ENCODE data around the gene MAP3K15. TPM values are rescaled to one million over a fixed set of nuclear protein-coding genes. Genes with fewer than 3 reads are reported as not detected.
"Not testable (repeated sequence)": the region's sequence is repeated elsewhere in the genome, so short reads cannot be mapped to it uniquely, and the experiment has no call there.

The MAP3K15 gene
- total and polyA plus RNA-seq, 2 donors: 0.10 to 0.26 TPM

GRCh38 chrX:19512359-19512758 lies 2.9 kb downstream of the MAP3K15 start:
- H3K27ac ChIP-seq (ENCODE audit: low read depth): no peak overlapping the region
- WGBS: 89% methylated on average over 8 of the region's 8 CpGs
- no peak for DNase-seq (ENCODE audit: extremely low spot score)
- H3K4me1 ChIP-seq (ENCODE audit: insufficient read depth): no peaks in the 10 kb centered on the region
- H3K4me3 ChIP-seq (ENCODE audit: low read depth, low read length): no peak overlapping the region
- no peaks in the 10 kb centered on the region for H3K36me3 ChIP-seq (ENCODE audit: insufficient read depth)

GRCh38 chrX:19511796-19512195 lies 3.5 kb downstream of the MAP3K15 start:
- H3K27ac ChIP-seq (ENCODE audit: low read depth); DNase-seq (ENCODE audit: extremely low spot score); H3K4me3 ChIP-seq (ENCODE audit: low read depth, low read length); H3K4me1 ChIP-seq (ENCODE audit: insufficient read depth); H3K36me3 ChIP-seq (ENCODE audit: insufficient read depth): not testable (repeated sequence)

- Histone ChIP-seq H3K36me3 (ENCODE audit: insufficient read depth) (no peaks in the 10 kb centered on the region), H3K4me1 (ENCODE audit: insufficient read depth) (no peaks in the 10 kb centered on the region), H3K27ac (ENCODE audit: low read depth) (no peak overlapping the region), H3K4me3 (ENCODE audit: low read depth, low read length) (no peak overlapping the region)
- DNase-seq (ENCODE audit: extremely low spot score): no peak
- WGBS: 66% methylated on average over 7 of the region's 7 CpGs
Measured at GRCh38 chrX:19496711-19497110, 18.6 kb downstream of the MAP3K15 start.

GRCh38 chrX:19487520-19488200 lies 27.6 kb downstream of the MAP3K15 start:
- Histone ChIP-seq H3K27ac (ENCODE audit: low read depth) (no peak overlapping the region), H3K36me3 (ENCODE audit: insufficient read depth) (no peaks in the 10 kb centered on the region), H3K4me1 (ENCODE audit: insufficient read depth) (no peaks in the 10 kb centered on the region), H3K4me3 (ENCODE audit: low read depth, low read length) (no peak overlapping the region)
- WGBS: 49% methylated on average over 3 of the region's 3 CpGs
- no peak for DNase-seq (ENCODE audit: extremely low spot score)

GRCh38 chrX:19479458-19479857 lies 35.9 kb downstream of the MAP3K15 start:
- no peaks in the 10 kb centered on the region for H3K36me3 ChIP-seq (ENCODE audit: insufficient read depth)
- WGBS: 98% methylated on average over 1 of the region's 1 CpG
- DNase-seq (ENCODE audit: extremely low spot score): no peak
- H3K4me1 ChIP-seq (ENCODE audit: insufficient read depth): no peaks in the 10 kb centered on the region
- H3K4me3 ChIP-seq (ENCODE audit: low read depth, low read length): no peak overlapping the region
- no peak overlapping the region for H3K27ac ChIP-seq (ENCODE audit: low read depth)

GRCh38 chrX:19468383-19468782 lies 46.9 kb downstream of the MAP3K15 start:
- not testable (repeated sequence) for H3K4me1 ChIP-seq (ENCODE audit: insufficient read depth); H3K27ac ChIP-seq (ENCODE audit: low read depth); H3K4me3 ChIP-seq (ENCODE audit: low read depth, low read length); H3K36me3 ChIP-seq (ENCODE audit: insufficient read depth); DNase-seq (ENCODE audit: extremely low spot score)
- 100% methylated on average over 1 of the region's 2 CpGs for WGBS

GRCh38 chrX:19462879-19463278 lies 52.4 kb downstream of the MAP3K15 start:
- Histone ChIP-seq H3K4me1 (ENCODE audit: insufficient read depth) (no peaks in the 10 kb centered on the region), H3K36me3 (ENCODE audit: insufficient read depth) (no peaks in the 10 kb centered on the region), H3K4me3 (ENCODE audit: low read depth, low read length) (no peak overlapping the region), H3K27ac (ENCODE audit: low read depth) (no peak overlapping the region)
- no peak for DNase-seq (ENCODE audit: extremely low spot score)
- 78% methylated on average over 1 of the region's 1 CpG for WGBS

GRCh38 chrX:19462231-19462630 lies 53.1 kb downstream of the MAP3K15 start:
- no peak overlapping the region for H3K4me3 ChIP-seq (ENCODE audit: low read depth, low read length)
- no peak overlapping the region for H3K27ac ChIP-seq (ENCODE audit: low read depth)
- WGBS: 82% methylated on average over 2 of the region's 2 CpGs
- H3K36me3 ChIP-seq (ENCODE audit: insufficient read depth): no peaks in the 10 kb centered on the region
- no peaks in the 10 kb centered on the region for H3K4me1 ChIP-seq (ENCODE audit: insufficient read depth)
- no peak for DNase-seq (ENCODE audit: extremely low spot score)

- WGBS: 78% methylated on average over 4 of the region's 4 CpGs
- Histone ChIP-seq H3K36me3 (ENCODE audit: insufficient read depth) (no peaks in the 10 kb centered on the region), H3K4me1 (ENCODE audit: insufficient read depth) (no peaks in the 10 kb centered on the region), H3K4me3 (ENCODE audit: low read depth, low read length) (no peak overlapping the region), H3K27ac (ENCODE audit: low read depth) (no peak overlapping the region)
- no peak for DNase-seq (ENCODE audit: extremely low spot score)
Measured at GRCh38 chrX:19457662-19458061, 57.6 kb downstream of the MAP3K15 start.

GRCh38 chrX:19448077-19448476 lies 67.2 kb downstream of the MAP3K15 start:
- WGBS: 77% methylated on average over 7 of the region's 7 CpGs

GRCh38 chrX:19446397-19446796 lies 68.9 kb downstream of the MAP3K15 start:
- no peak overlapping the region for H3K27ac ChIP-seq (ENCODE audit: low read depth)
- DNase-seq (ENCODE audit: extremely low spot score): no peak
- 64% methylated on average over 4 of the region's 4 CpGs for WGBS
- no peaks in the 10 kb centered on the region for H3K36me3 ChIP-seq (ENCODE audit: insufficient read depth)
- H3K4me1 ChIP-seq (ENCODE audit: insufficient read depth): no peaks in the 10 kb centered on the region
- no peak overlapping the region for H3K4me3 ChIP-seq (ENCODE audit: low read depth, low read length)

More at GRCh38 chrX:19448077-19448476, 67.2 kb downstream of the MAP3K15 start:
- no peak overlapping the region for H3K4me3 ChIP-seq (ENCODE audit: low read depth, low read length)
- H3K4me1 ChIP-seq (ENCODE audit: insufficient read depth): no peaks in the 10 kb centered on the region
- no peak for DNase-seq (ENCODE audit: extremely low spot score)
- no peaks in the 10 kb centered on the region for H3K36me3 ChIP-seq (ENCODE audit: insufficient read depth)
- H3K27ac ChIP-seq (ENCODE audit: low read depth): no peak overlapping the region

GRCh38 chrX:19445772-19446171 lies 69.5 kb downstream of the MAP3K15 start:
- not testable (repeated sequence) for H3K4me1 ChIP-seq (ENCODE audit: insufficient read depth); H3K36me3 ChIP-seq (ENCODE audit: insufficient read depth); H3K27ac ChIP-seq (ENCODE audit: low read depth); DNase-seq (ENCODE audit: extremely low spot score); H3K4me3 ChIP-seq (ENCODE audit: low read depth, low read length)
- 71% methylated on average over 10 of the region's 10 CpGs for WGBS

- 79% methylated on average over 10 of the region's 10 CpGs for WGBS
- DNase-seq (ENCODE audit: extremely low spot score): no peak
- H3K4me3 ChIP-seq (ENCODE audit: low read depth, low read length): no peak overlapping the region
- H3K36me3 ChIP-seq (ENCODE audit: insufficient read depth): no peaks in the 10 kb centered on the region
- no peak overlapping the region for H3K27ac ChIP-seq (ENCODE audit: low read depth)
- no peaks in the 10 kb centered on the region for H3K4me1 ChIP-seq (ENCODE audit: insufficient read depth)
Measured at GRCh38 chrX:19443869-19444526, 71.3 kb downstream of the MAP3K15 start.

- Histone ChIP-seq H3K36me3 (ENCODE audit: insufficient read depth) (no peaks in the 10 kb centered on the region), H3K27ac (ENCODE audit: low read depth) (no peak overlapping the region), H3K4me3 (ENCODE audit: low read depth, low read length) (no peak overlapping the region), H3K4me1 (ENCODE audit: insufficient read depth) (no peaks in the 10 kb centered on the region)
- WGBS: 16% methylated on average over 3 of the region's 3 CpGs
- DNase-seq (ENCODE audit: extremely low spot score): no peak
Measured at GRCh38 chrX:19440713-19441112, 74.6 kb downstream of the MAP3K15 start.
